Heart left ventricle (tissue), 16 donors: ENCODE results near the gene UBL5. TPM values are rescaled to one million over a fixed set of nuclear protein-coding genes. Genes with fewer than 3 reads are reported as not detected.
"Not testable (repeated sequence)": the region's sequence is repeated elsewhere in the genome, so short reads cannot be mapped to it uniquely, and the experiment has no call there.

ENCODE experiments used
- ATAC-seq, 4 donors: fragments of 200-7000 bp; cut with Tn5 transposase; one replicate each; pipeline ENCODE4 v1.9.1; 2020 to 2022; ENCODE audit warnings: moderate library complexity in 4 of 4, mild to moderate bottlenecking in 3 of 4, moderate number of reproducible peaks in 1 of 4
- DNase-seq, 5 donors: peaks; one replicate each; pipeline ENCODE4 v3.0.0-alpha.2; 2020
- H3K27ac ChIP-seq, 12 donors: fragments of 200-600 bp; sonication (generic) in 4 of 12; one replicate each; pipeline versions ENCODE4 v1.5.0 to v1.8.0; 2016 to 2022; ENCODE audit warnings: mild to moderate bottlenecking in 2 of 12
- H3K27me3 ChIP-seq, 9 donors: fragments of 200-600 bp; sonication (generic) in 2 of 9; one replicate each; pipeline versions ENCODE4 v1.5.1 to v1.8.0; 2016 to 2022; ENCODE audit warnings: mild to moderate bottlenecking in 3 of 9
- H3K36me3 ChIP-seq, 9 donors: fragments of 200-600 bp; sonication (generic) in 2 of 9; one replicate each; pipeline versions ENCODE4 v1.5.0 to v1.8.0; 2018 to 2022; ENCODE audit warnings: mild to moderate bottlenecking in 2 of 9
- H3K4me1 ChIP-seq, 12 donors: fragments of 200-600 bp; sonication (generic) in 4 of 12; one replicate each; pipeline versions ENCODE4 v1.5.0 to v1.8.0; 2016 to 2022; ENCODE audit warnings: mild to moderate bottlenecking in 3 of 12
- H3K4me3 ChIP-seq, 12 donors: fragments of 200-600 bp; sonication (generic) in 4 of 12; one replicate each; pipeline versions ENCODE4 v1.5.0 to v1.8.0; 2017 to 2022; ENCODE audit warnings: mild to moderate bottlenecking in 9 of 12, moderate library complexity in 4 of 12
- H3K9me3 ChIP-seq, 12 donors: fragments of 200-600 bp; sonication (generic) in 4 of 12; one replicate each; pipeline versions ENCODE4 v1.5.0 to v1.8.0; 2016 to 2022; ENCODE audit warnings: mild to moderate bottlenecking in 1 of 12
- POLR2A ChIP-seq, 2 donors: fragments of 450-650 bp; IDR thresholded peaks; one replicate each; pipeline ENCODE4 v1.6.1; 2017; ENCODE audit warnings: antibody characterized with exemption in 2 of 2, mild to moderate bottlenecking in 2 of 2, moderate library complexity in 2 of 2
- WGBS, 4 donors: extraction: QIAGEN DNeasy Blood & Tissue Kit in 2 of 4; methylation state at CpG; one replicate each; pipeline versions ENCODE4 v1.1.5 to v1.1.7; 2013 to 2018; 5-methylcytosine and 5-hydroxymethylcytosine counted together
- intact Hi-C, 10 donors: fragments of 100-400 bp; cut with DNase I; formaldehyde crosslinking; loops; one replicate each; pipeline versions ENCODE4 v1.11.1 to v1.14.2; 2022
- polyA plus RNA-seq, 2 donors: library from polyadenylated mRNA; stranded (reverse); fragments of 200-250 nt; gene quantifications; one replicate each; pipeline ENCODE4 v1.2.3, GENCODE V29; 2013
- total RNA-seq, 9 donors: library from RNA; depleted of rRNA in 2 of 9; stranded (reverse); fragments of >200 nt in 2 of 9; fragmentation: NEBNext Ultra II Directional in 3 of 9; extraction: Animal tissue kit (Norgen Biotek cat#: 25700) in 3 of 9; gene quantifications; one replicate each; pipeline versions ENCODE4 v1.1.0 to v1.2.4, GENCODE V29; 2016 to 2023
- TF ChIP-seq, protein P1 (sequence below), 12 donors: fragments of 200-600 bp; sonication (generic) in 4 of 12; IDR thresholded peaks; one replicate each; pipeline versions ENCODE4 v1.5.0 to v1.8.0; 2018 to 2022; ENCODE audit warnings: antibody characterized with exemption in 12 of 12, mild to moderate bottlenecking in 5 of 12
- donor health status: ischemic (EF 13 %, LVEDD 7.1; RV severe dilation, severe dysfunction).
- donor health status: healthy with polysubstance abuse.
- donor health status: DM: no; HTN: yes; CAD: no.
- donor health status: DM: no; HTN: no; CAD: no.
- donor health status: ischemic (EF 25% LVEDD 6.9; RV normal size, moderate dysfunction).
- donor health status: ischemic (EF 25% LVEDD 5.7; RV mildly dilated, moderate dysfunction).
- donor health status: healthy.
- donor health status: DM: yes; HTN: yes; CAD: no.
- donor health status: ischemic (EF 35%, LVEDD 5.7; RV mildly dilated, moderate dysfunction).
- donor health status: nonischemic (EF 11% LVEDD 7.7; RV severe dilation, severe dysfunction).
- donor health status: DM: yes; HTN: yes; CAD: no.
- donor health status: PGD.
- donor health status: ischemic (EF 29% LVEDD 5.4; RV normal size, mild dysfunction).
- donor health status: nonischemic (EF 23%, LVEDD 6.1; RV moderate dilation, normal function).

UBL5 gene
- total and polyA plus RNA-seq, 11 donors: 460 to 1,809 (median 496) TPM

DNA sequence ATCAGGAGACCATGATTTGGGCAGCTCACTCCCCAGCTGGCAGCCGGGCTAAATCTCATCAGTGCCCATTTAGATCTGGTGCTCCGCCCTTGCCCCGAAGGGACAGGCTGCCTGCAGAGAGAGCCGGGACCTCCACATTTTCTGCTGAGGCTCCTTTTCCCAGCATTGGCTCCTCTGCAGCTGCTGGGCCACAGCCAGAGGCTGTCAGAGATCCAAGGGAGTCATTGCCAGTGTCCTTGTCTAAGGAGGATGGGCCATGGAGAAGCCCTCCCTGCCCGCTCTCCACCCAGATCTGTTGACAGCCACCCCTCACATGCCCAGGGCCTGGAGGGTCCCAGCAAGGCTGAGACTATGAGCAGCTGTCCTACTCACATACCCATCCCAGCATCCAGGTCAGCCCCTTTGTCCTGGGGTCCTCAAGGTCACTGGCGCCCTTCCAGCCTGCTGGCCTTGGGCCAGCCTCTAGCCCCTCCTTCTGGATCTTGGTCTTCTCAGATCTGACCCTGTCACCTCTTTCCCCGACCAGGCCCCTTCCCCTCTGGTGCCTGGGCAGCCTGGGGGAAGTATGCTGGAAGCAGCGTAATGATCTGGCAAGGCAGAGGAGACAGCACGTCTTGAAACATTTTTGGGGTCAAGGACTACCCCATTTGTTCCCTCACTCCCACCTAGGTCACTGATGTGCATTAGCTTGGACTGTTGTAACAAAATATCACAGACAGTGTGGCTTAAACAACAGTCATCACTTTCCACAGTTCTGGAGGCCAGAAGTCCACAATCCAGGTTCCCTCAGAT is 15.3 kb downstream of the UBL5 start:
- intact Hi-C loops: no loop called here
- H3K36me3 ChIP-seq: peaks cover 4 to 92% (median 72%) of the 10 kb centered on the region in 9 donors
- ATAC-seq: peak in 1 of 4 donors; percentile 28

DNA sequence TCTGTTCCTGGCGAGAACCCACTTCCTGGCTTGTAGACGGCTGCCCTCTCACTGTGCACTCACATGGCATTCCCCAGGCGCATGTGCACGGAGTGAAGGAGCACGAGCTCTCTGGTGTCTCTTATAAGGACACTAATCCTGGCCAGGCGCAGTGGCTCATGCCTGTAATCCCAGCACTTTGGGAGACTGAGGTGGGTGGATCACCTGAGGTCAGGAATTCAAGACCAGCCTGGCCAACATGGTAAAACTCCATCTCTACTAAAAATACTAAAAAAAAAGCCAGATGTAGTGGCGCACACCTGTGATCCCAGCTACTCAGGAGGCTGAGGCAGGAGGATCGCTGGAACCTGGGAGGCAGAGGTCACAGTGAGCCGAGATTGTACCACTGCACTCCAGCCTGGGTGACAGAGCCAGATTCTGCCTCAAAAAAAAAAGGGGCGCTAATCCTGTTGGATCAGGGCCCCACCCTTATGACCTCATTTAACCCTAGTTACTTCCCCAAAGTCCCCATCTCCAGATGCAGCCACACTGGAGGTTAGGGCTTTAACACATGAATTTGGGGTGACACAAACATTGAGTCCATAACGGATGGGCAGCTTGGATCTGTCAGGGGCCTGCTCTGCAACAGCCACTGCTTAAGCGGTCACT is 16.0 kb downstream of the UBL5 start:
- peaks cover 4 to 92% (median 71%) of the 10 kb centered on the region in 9 donors for H3K36me3 ChIP-seq
- H3K4me3 ChIP-seq, intact Hi-C loops, H3K9me3 ChIP-seq, ATAC-seq, H3K27me3 ChIP-seq, H3K27ac ChIP-seq, DNase-seq: not testable (repeated sequence)
- WGBS, 4 donors: 92 to 97% (median 96%) methylated on average over 10 to 12 of the region's 12 CpGs
- peaks cover 0 to 27% (median 3%) of the 10 kb centered on the region in 12 donors for H3K4me1 ChIP-seq

More for the DNA sequence above, 15.3 kb downstream of the UBL5 start:
- Histone ChIP-seq H3K9me3 (peaks cover 0 to 10% (median 0%) of the 10 kb centered on the region in 12 donors), H3K4me3 (no peak overlapping the region), H3K27ac (no peak overlapping the region), H3K27me3 (no peaks in the 10 kb centered on the region), H3K4me1 (peaks cover 0 to 34% (median 5%) of the 10 kb centered on the region in 12 donors)
- TF ChIP-seq POLR2A (IDR thresholded peaks at IDR 0.05): no peak
- TF ChIP-seq, protein P1, sequence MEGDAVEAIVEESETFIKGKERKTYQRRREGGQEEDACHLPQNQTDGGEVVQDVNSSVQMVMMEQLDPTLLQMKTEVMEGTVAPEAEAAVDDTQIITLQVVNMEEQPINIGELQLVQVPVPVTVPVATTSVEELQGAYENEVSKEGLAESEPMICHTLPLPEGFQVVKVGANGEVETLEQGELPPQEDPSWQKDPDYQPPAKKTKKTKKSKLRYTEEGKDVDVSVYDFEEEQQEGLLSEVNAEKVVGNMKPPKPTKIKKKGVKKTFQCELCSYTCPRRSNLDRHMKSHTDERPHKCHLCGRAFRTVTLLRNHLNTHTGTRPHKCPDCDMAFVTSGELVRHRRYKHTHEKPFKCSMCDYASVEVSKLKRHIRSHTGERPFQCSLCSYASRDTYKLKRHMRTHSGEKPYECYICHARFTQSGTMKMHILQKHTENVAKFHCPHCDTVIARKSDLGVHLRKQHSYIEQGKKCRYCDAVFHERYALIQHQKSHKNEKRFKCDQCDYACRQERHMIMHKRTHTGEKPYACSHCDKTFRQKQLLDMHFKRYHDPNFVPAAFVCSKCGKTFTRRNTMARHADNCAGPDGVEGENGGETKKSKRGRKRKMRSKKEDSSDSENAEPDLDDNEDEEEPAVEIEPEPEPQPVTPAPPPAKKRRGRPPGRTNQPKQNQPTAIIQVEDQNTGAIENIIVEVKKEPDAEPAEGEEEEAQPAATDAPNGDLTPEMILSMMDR (IDR thresholded peaks at IDR 0.05): no peak
- no peak for DNase-seq
- whole genome bisulfite sequencing, 4 donors: 74 to 91% (median 84%) methylated on average over 4 to 9 of the region's 9 CpGs

DNA sequence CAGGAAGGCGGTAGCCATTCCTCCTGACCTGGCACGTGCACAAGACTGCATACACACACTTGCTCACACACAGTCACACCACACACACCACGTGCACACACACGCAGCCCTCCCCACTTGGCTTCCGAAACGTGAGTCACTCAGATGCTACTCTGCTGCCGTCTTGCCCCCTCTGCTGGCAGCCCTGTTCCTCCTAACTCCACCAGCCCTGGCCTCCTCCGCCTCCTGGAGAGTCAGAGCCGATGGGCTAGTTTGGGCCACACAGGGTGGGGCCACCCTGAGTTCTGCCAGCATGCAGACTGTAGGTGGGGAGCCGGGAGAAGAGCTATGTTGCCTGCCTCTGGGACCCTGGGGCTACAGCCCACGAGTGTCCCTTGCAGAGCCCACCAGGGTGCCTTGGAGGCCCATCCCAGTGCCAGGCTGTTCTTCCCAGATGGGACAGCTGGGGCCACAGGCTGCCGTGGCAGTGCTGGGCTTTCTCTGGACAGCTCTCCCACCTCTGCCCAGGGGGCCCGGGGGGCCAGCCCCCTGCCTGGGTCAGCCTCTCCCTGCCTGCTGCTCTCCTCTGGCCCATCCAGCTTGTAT is 19.5 kb downstream of the UBL5 start:
- peak in 3 of 4 donors; percentile 48 to 64 (median 48) for ATAC-seq
- Histone ChIP-seq H3K4me3 (no peak overlapping the region), H3K36me3 (peaks cover 3 to 71% (median 56%) of the 10 kb centered on the region in 9 donors), H3K4me1 (peaks cover 0 to 20% (median 0%) of the 10 kb centered on the region in 12 donors), H3K27me3 (no peaks in the 10 kb centered on the region), H3K27ac (peak overlapping the region in 1 of 12 donors; percentile 36), H3K9me3 (peaks cover 0 to 10% (median 0%) of the 10 kb centered on the region in 12 donors)
- peak in 2 of 5 donors; percentile 50 to 51 for DNase-seq
- WGBS, 4 donors: 51 to 65% (median 60%) methylated on average over 11 to 13 of the region's 13 CpGs
- intact Hi-C loops: no loop called here
- no peak for TF ChIP-seq POLR2A (IDR thresholded peaks at IDR 0.05)
- TF ChIP-seq, protein P1 (IDR thresholded peaks at IDR 0.05): peak in 7 of 12 donors; percentile 8 to 40 (median 32)

DNA sequence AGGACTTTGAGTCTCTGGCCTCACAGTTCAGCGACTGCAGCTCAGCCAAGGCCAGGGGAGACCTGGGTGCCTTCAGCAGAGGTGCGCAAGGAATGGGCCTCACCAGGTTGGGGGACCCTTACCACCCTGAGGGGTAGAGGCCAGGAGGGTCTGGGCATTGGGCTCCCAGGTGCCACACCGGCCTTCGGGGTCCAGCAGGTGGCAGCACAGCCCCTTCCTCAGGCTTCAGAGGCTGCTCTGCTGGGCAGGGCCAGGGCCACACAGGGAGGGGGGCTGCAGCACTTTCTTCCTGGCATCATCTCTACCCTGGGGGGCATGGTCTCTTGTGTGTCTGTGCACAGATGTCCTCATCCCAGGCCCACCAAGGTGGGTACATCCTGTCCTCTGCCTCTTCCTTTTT is 20.3 kb downstream of the UBL5 start:
- Histone ChIP-seq H3K4me1 (peaks cover 0 to 13% (median 0%) of the 10 kb centered on the region in 12 donors), H3K27me3 (no peaks in the 10 kb centered on the region), H3K36me3 (peaks cover 3 to 62% (median 47%) of the 10 kb centered on the region in 9 donors), H3K9me3 (peaks cover 0 to 10% (median 0%) of the 10 kb centered on the region in 12 donors), H3K4me3 (no peak overlapping the region), H3K27ac (no peak overlapping the region)
- no peak for TF ChIP-seq POLR2A (IDR thresholded peaks at IDR 0.05)
- TF ChIP-seq, protein P1 (IDR thresholded peaks at IDR 0.05): peak in 5 of 12 donors; percentile 11 to 37 (median 22)
- WGBS, 4 donors: 71 to 90% (median 78%) methylated on average over 2 to 4 of the region's 4 CpGs
- no peak for DNase-seq
- no peak for ATAC-seq
- intact Hi-C loops: no loop called here
